ENCODE data around the gene NKAPL. TPM values are rescaled to one million over a fixed set of nuclear protein-coding genes. Genes with fewer than 3 reads are reported as not detected.

The NKAPL gene
- total RNA-seq, 3 donors from 2014 or later = 0.24 to 2.8 TPM; not detected in 1

DNA sequence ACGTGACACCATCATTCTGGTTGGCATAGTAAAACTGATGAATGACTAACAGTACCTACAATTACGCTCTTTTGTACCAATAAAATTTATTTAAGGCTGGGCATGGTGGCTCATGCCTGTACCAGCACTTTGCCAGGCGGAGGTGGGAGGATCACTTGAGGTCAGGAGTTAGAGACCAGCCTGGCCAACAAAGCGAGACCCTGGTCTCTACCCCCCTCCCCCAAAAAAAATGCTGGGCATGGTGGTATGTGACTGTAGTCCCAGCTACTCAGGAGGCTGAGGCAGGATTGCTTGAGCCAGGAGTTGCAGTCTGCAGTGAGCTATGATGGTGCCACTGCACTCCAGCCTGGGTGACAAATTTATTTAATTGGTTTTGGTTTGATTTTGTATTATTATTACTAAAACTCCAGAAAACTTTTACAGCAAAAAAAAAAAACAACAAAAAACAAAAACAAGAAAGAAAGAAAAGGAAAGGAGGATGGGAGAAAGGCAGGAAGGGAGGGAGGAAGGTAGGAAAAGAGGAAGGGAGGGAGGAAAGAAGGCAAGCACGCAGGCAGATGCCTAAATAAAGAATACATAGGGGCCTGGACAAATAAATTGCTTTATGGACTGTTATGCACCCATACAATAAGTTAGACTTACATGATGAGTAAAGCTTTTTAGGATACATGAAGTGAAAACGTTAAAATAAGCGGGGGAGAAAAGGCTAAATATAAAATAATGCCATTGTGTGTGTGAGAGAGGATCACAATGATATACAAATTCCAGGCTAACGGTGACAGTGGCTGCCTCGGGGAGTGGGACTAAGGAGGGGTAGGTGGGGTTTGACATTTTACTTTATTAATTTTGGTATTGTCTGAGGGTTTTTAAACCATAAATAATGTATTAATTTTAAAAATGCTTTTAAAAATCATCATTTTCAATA lies 34.7 kb upstream of the NKAPL start:
- intact Hi-C loops (cut with DNase I, micrococcal nuclease) = no loop called here
- Histone ChIP-seq H3K4me3 (no peak overlapping the region), H3K9me3 (no peaks in the 10 kb centered on the region), H3K4me1 (ENCODE audit: low read depth) (peaks cover 11% of the 10 kb centered on the region), H3K36me3 (ENCODE audit: low read depth) (peaks cover 12% of the 10 kb centered on the region)
- no peak for ATAC-seq
- TF ChIP-seq, protein P1, sequence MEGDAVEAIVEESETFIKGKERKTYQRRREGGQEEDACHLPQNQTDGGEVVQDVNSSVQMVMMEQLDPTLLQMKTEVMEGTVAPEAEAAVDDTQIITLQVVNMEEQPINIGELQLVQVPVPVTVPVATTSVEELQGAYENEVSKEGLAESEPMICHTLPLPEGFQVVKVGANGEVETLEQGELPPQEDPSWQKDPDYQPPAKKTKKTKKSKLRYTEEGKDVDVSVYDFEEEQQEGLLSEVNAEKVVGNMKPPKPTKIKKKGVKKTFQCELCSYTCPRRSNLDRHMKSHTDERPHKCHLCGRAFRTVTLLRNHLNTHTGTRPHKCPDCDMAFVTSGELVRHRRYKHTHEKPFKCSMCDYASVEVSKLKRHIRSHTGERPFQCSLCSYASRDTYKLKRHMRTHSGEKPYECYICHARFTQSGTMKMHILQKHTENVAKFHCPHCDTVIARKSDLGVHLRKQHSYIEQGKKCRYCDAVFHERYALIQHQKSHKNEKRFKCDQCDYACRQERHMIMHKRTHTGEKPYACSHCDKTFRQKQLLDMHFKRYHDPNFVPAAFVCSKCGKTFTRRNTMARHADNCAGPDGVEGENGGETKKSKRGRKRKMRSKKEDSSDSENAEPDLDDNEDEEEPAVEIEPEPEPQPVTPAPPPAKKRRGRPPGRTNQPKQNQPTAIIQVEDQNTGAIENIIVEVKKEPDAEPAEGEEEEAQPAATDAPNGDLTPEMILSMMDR (IDR thresholded peaks at IDR 0.05) = no peak
- DNase-seq = no peak

DNA sequence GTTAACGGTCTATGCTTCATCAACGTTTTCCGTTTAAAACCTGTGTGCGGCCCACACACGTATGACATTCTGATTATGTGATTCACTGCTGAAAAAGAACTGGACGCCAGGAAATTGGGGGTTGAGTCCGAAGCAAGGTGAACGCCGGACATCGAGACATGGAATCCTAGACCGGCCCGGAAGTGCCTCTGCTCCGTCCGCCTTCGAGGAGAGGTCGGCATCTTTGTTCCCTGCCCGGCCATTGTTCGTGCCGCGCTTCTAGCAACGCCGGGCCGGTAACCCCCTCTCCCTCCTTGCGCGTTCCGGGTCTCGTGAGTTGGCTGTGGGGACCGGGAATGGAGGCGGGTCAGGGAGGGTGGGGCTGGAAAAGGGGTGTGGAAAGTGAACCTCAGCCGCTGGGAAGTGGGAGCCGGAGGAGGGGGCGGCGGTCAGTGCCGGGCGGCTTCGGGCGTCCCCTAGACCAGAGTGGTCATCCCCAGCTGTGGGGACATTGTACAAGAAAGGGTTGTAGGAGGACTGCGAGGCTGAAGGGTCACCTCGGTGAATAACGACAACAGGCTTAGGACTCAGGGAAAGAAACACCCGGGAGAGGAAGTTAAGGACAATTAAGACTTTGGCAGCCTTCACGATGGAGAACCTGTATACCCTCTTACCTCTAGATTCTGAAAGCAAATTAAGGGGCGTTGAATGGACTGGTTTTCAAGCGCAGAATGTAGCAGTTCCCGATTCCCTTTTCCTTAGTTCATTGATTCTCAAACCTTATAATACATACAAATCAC lies 33.9 kb upstream of the NKAPL start, which contains the start of gene ZSCAN9:
ZSCAN9 (plus strand) TSS at position 220 of the 779 bp plus-strand sequence. CDS start 1,810 bp downstream, outside the sequence.
- ATAC-seq (peak; percentile 98), DNase-seq (peak; percentile 85 to 91 (median 87))
- intact Hi-C loops (cut with DNase I, micrococcal nuclease) = no loop called here
- TF ChIP-seq, protein P1 (IDR thresholded peaks at IDR 0.05) = no peak
- Histone ChIP-seq H3K4me1 (ENCODE audit: low read depth) (peaks cover 10% of the 10 kb centered on the region), H3K36me3 (ENCODE audit: low read depth) (peaks cover 12% of the 10 kb centered on the region), H3K4me3 (peak within 1 kb of the TSS; percentile 76), H3K9me3 (no peaks in the 10 kb centered on the region)

DNA sequence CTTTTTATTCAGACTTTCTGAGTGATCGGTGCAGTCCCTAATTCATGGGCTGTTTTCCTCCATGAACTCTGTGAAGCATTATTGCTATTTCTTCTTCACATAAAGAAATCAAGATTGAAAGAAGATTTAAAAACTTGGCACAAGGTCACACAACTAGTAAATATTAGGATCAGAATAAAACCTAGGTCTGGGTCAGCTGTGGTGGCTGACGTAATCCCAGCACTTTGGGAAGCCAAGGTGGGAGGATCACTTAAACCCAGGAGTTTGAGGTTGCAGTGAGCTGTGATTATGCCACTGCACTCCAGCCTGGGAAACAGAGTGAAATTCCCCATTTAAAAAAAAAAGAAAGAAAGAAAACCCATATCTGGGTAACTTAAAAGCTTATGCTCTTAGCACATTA lies 32.6 kb upstream of the NKAPL start:
- Histone ChIP-seq H3K36me3 (ENCODE audit: low read depth) (peaks cover 12% of the 10 kb centered on the region), H3K4me1 (ENCODE audit: low read depth) (peaks cover 10% of the 10 kb centered on the region), H3K4me3 (no peak overlapping the region), H3K9me3 (no peaks in the 10 kb centered on the region)
- intact Hi-C loops (cut with DNase I, micrococcal nuclease) = no loop called here
- no peak for DNase-seq
- TF ChIP-seq, protein P1 (IDR thresholded peaks at IDR 0.05) = no peak
- no peak for ATAC-seq

DNA sequence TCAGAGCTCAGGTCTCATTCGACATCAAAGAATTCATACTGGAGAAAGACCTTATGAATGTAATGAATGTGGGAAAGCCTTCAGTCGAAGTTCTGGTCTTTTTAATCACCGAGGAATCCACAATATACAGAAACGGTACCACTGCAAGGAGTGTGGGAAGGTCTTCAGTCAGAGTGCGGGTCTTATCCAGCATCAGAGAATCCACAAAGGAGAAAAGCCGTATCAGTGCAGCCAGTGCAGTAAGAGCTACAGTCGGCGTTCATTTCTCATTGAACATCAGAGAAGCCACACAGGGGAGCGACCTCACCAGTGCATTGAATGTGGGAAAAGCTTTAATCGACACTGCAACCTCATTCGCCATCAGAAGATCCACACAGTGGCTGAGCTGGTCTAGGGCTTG lies 26.3 kb upstream of the NKAPL start:
- ATAC-seq (no peak), DNase-seq (no peak)
- TF ChIP-seq, protein P1 (IDR thresholded peaks at IDR 0.05) = no peak
- Histone ChIP-seq H3K4me3 (no peak overlapping the region), H3K4me1 (ENCODE audit: low read depth) (no peaks in the 10 kb centered on the region), H3K9me3 (no peaks in the 10 kb centered on the region), H3K36me3 (ENCODE audit: low read depth) (peaks cover 6% of the 10 kb centered on the region)
- intact Hi-C loops (cut with DNase I, micrococcal nuclease) = no loop called here

DNA sequence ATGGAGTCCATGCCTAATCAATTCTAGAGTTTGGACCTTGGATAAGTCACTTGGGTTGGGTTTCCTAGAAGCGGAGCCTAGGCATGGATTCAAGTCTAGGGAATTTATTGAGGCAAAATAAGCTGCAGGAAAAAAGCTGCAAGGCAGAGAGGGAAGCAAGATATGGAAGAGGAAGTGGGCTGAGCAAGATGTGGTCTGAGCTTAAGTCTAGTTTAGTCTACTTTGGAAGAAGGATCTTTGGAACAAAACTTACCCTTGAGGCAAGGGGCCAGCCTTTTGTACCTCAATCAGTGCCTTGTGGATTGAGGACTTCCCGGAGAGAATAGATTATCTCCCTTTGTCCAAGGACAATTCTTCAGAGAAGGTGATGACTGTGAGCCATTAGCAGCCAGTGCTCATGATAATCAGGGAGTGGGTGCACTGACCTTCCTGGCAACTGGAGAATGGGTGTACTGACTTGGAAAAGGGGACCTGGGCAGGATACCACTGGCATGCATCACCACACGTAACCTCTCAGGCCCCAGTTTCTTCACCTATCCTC lies 23.1 kb upstream of the NKAPL start:
- ATAC-seq = no peak
- Histone ChIP-seq H3K36me3 (ENCODE audit: low read depth) (no peaks in the 10 kb centered on the region), H3K9me3 (no peaks in the 10 kb centered on the region), H3K4me1 (ENCODE audit: low read depth) (no peaks in the 10 kb centered on the region), H3K4me3 (no peak overlapping the region)
- intact Hi-C loops (cut with DNase I, micrococcal nuclease) = no loop called here
- TF ChIP-seq, protein P1 (IDR thresholded peaks at IDR 0.05) = no peak
- DNase-seq = no peak

All from mucosa of descending colon (tissue), 3 donors.